GM18858 (cell line): ENCODE data around the gene FILIP1L.
A peak's percentile ranks its signal among the peaks of the same experiment; 100 is the strongest.

Experiments
- ATAC-seq: cut with Tn5 transposase; IDR thresholded peaks from one replicate; pipeline ENCODE4 v1.9.1; 2021; ENCODE audit not compliant: unreplicated experiment

The FILIP1L gene

GRCh38 chr3:100019719-100020118 lies 94.6 kb downstream of the FILIP1L start:
- no peak for ATAC-seq

GRCh38 chr3:100018806-100019205 lies 95.5 kb downstream of the FILIP1L start:
- no peak for ATAC-seq

- ATAC-seq, result no peak
Observed at GRCh38 chr3:100010087-100010417, 104.2 kb downstream of the FILIP1L start.

GRCh38 chr3:100009276-100010086 lies 104.8 kb downstream of the FILIP1L start:
- no peak for ATAC-seq

- no peak for ATAC-seq
Observed at GRCh38 chr3:100008081-100008698, 106.1 kb downstream of the FILIP1L start.

- no peak for ATAC-seq
Observed at GRCh38 chr3:100007313-100007712, 107.0 kb downstream of the FILIP1L start.

- ATAC-seq, result no peak
Observed at GRCh38 chr3:100006570-100007271, 107.6 kb downstream of the FILIP1L start.

GRCh38 chr3:100005665-100006393 lies 108.5 kb downstream of the FILIP1L start:
- ATAC-seq, result no peak

- no peak for ATAC-seq
Observed at GRCh38 chr3:100004931-100005330, 109.4 kb downstream of the FILIP1L start.

GRCh38 chr3:100003609-100004503 lies 110.4 kb downstream of the FILIP1L start:
- ATAC-seq, result peak; percentile 56

GRCh38 chr3:100002599-100003350 lies 111.5 kb downstream of the FILIP1L start:
- ATAC-seq, result no peak

- ATAC-seq, result no peak
Observed at GRCh38 chr3:100001526-100002270, 112.6 kb downstream of the FILIP1L start.

- ATAC-seq, result no peak
Observed at GRCh38 chr3:100001083-100001482, 113.2 kb downstream of the FILIP1L start.

- ATAC-seq, result no peak
Observed at GRCh38 chr3:99999536-99999935, 114.8 kb downstream of the FILIP1L start.

GRCh38 chr3:99997293-99997692 lies 117.0 kb downstream of the FILIP1L start:
- no peak for ATAC-seq

- ATAC-seq, result no peak
Observed at GRCh38 chr3:99990179-99990578, 124.1 kb downstream of the FILIP1L start.

GRCh38 chr3:99984668-99985067 lies 129.6 kb downstream of the FILIP1L start:
- no peak for ATAC-seq

- ATAC-seq, result no peak
Observed at GRCh38 chr3:99984139-99984538, 130.2 kb downstream of the FILIP1L start.

GRCh38 chr3:99982650-99983049 lies 131.7 kb downstream of the FILIP1L start:
- no peak for ATAC-seq
